ENCODE data around the gene CAPZA1.

The CAPZA1 gene

DNA sequence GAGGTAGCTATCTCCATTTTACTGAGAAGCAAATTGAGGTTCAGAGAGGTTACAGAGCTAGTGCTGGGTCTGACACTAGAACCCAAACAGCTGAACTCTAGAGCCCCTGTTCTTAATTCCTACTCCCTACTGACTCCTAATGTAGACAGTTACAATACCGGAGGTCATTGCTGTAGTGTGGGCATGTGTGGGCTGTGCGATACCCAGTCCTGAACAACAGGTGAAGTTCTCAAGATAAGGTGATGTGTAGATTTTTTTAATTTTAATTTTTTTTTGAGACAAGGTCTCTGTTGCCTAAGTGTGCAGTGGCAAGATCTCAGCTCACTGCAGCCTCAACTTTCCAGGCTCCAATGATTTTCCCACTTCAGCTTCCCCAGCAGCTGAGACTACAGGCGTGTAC lies 88.9 kb downstream of the CAPZA1 start:
- TF ChIP-seq, protein P1, sequence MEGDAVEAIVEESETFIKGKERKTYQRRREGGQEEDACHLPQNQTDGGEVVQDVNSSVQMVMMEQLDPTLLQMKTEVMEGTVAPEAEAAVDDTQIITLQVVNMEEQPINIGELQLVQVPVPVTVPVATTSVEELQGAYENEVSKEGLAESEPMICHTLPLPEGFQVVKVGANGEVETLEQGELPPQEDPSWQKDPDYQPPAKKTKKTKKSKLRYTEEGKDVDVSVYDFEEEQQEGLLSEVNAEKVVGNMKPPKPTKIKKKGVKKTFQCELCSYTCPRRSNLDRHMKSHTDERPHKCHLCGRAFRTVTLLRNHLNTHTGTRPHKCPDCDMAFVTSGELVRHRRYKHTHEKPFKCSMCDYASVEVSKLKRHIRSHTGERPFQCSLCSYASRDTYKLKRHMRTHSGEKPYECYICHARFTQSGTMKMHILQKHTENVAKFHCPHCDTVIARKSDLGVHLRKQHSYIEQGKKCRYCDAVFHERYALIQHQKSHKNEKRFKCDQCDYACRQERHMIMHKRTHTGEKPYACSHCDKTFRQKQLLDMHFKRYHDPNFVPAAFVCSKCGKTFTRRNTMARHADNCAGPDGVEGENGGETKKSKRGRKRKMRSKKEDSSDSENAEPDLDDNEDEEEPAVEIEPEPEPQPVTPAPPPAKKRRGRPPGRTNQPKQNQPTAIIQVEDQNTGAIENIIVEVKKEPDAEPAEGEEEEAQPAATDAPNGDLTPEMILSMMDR (conservative IDR thresholded peaks at IDR 0.05; ENCODE audit: low read depth, low read length), result no peak
- Histone ChIP-seq H3K4me1 (ENCODE audit: low read depth, poor library complexity, severe bottlenecking) (peaks cover 10% of the 10 kb centered on the region), H3K9ac (no peak overlapping the region), H2AFZ (ENCODE audit: low read depth) (no peak overlapping the region), H3K4me2 (no peak overlapping the region), H3K36me3 (ENCODE audit: insufficient read depth) (no peaks in the 10 kb centered on the region), H4K20me1 (ENCODE audit: insufficient read depth) (no peaks in the 10 kb centered on the region), H3K27me3 (ENCODE audit: insufficient read depth, low read depth) (no peaks in the 10 kb centered on the region), H3K4me3 (IDR thresholded peaks at IDR 0.05; ENCODE audit: insufficient read depth, low read depth, low read length) (no peak overlapping the region), H3K79me2 (ENCODE audit: insufficient read depth, low read depth) (peaks cover 17% of the 10 kb centered on the region), H3K27ac (no peak overlapping the region)

DNA sequence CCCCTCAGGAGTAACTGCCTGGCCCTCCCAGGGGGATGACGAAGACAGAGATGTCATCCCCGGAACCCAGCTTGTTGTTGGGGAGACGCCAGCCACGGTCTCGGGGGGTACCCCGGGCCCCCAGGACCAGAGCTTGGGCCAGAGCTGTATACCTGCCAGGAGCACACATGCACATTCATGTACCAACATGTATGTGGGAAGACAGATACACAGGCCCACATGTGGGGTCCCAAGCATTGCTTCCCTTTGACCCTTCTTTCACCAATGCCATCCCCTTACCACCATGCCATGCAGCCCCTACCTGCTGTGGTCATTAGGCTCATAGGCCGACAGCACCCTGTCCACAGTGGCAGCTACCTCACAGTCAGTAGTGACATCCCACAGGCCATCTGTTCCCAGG lies 90.5 kb downstream of the CAPZA1 start:
- no peak overlapping the region for H3K4me2 ChIP-seq
- no peak overlapping the region for H3K9ac ChIP-seq
- TF ChIP-seq, protein P1 (conservative IDR thresholded peaks at IDR 0.05; ENCODE audit: low read depth, low read length), result no peak
- no peak overlapping the region for H3K27ac ChIP-seq
- H3K4me3 ChIP-seq (IDR thresholded peaks at IDR 0.05; ENCODE audit: insufficient read depth, low read depth, low read length), result no peak overlapping the region
- no peak overlapping the region for H2AFZ ChIP-seq (ENCODE audit: low read depth)
- H3K27me3 ChIP-seq (ENCODE audit: insufficient read depth, low read depth), result peaks cover 3% of the 10 kb centered on the region; the same call in 1 of the 2 replicates
- H4K20me1 ChIP-seq (ENCODE audit: insufficient read depth), result no peaks in the 10 kb centered on the region
- H3K79me2 ChIP-seq (ENCODE audit: insufficient read depth, low read depth), result 0 out of 2 replicates have a peak, but pooled peaks cover 5% of the 10 kb centered on the region
- H3K4me1 ChIP-seq (ENCODE audit: low read depth, poor library complexity, severe bottlenecking), result no peaks in the 10 kb centered on the region
- H3K36me3 ChIP-seq (ENCODE audit: insufficient read depth), result no peaks in the 10 kb centered on the region

DNA sequence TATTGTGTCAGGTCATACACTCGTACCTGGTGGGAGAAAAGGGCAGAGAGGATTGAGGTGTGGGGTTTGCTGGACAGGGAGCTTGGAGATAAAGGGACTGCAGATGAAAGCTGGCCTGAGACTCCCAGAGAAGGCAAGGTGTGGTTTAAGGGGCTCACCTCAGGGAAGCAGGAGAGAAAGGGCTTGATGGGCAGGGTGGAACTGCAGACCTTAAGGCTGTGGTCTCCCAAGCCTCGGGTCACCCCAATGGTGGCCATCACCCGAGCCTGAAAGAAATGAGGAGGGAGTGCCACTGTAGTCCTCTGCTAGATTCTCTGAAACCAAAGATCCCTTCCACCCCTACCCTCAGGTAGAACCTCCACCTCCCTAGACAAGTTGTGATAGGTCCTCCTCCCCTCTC lies 91.0 kb downstream of the CAPZA1 start:
- Histone ChIP-seq H3K36me3 (ENCODE audit: insufficient read depth) (no peaks in the 10 kb centered on the region), H3K4me1 (ENCODE audit: low read depth, poor library complexity, severe bottlenecking) (no peaks in the 10 kb centered on the region), H3K4me3 (IDR thresholded peaks at IDR 0.05; ENCODE audit: insufficient read depth, low read depth, low read length) (no peak overlapping the region), H4K20me1 (ENCODE audit: insufficient read depth) (no peaks in the 10 kb centered on the region), H3K9ac (no peak overlapping the region), H3K4me2 (no peak overlapping the region), H3K27ac (no peak overlapping the region), H2AFZ (ENCODE audit: low read depth) (no peak overlapping the region), H3K79me2 (ENCODE audit: insufficient read depth, low read depth) (0 out of 2 replicates have a peak, but pooled peaks cover 2% of the 10 kb centered on the region), H3K27me3 (ENCODE audit: insufficient read depth, low read depth) (peaks cover 3% of the 10 kb centered on the region; the same call in 1 of the 2 replicates)
- TF ChIP-seq, protein P1 (conservative IDR thresholded peaks at IDR 0.05; ENCODE audit: low read depth, low read length), result no peak

DNA sequence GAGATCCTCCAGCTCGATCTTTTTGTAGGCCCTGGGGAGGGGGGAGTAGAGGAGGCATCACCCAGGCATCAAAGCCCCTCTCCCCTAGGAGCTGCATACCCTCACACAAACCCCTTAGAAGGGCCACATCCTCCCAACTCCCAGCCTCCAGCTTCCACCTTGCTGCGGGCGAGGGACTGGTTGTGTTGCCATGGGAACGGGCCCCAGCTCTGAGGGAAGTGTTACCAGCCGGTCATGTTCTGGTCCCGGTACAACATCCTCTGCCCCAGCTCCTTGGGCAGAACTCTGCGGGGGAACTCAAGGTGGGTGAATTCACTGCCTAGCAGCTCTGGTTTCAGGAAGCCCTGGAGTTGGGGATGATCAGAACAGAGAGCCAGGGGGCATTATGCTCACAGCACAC lies 91.4 kb downstream of the CAPZA1 start:
- no peaks in the 10 kb centered on the region for H4K20me1 ChIP-seq (ENCODE audit: insufficient read depth)
- no peaks in the 10 kb centered on the region for H3K36me3 ChIP-seq (ENCODE audit: insufficient read depth)
- H3K4me1 ChIP-seq (ENCODE audit: low read depth, poor library complexity, severe bottlenecking), result no peaks in the 10 kb centered on the region
- TF ChIP-seq, protein P1 (conservative IDR thresholded peaks at IDR 0.05; ENCODE audit: low read depth, low read length), result no peak
- peaks cover 3% of the 10 kb centered on the region; the same call in 1 of the 2 replicates for H3K27me3 ChIP-seq (ENCODE audit: insufficient read depth, low read depth)
- no peaks in the 10 kb centered on the region for H3K79me2 ChIP-seq (ENCODE audit: insufficient read depth, low read depth)
- H3K4me2 ChIP-seq, result no peak overlapping the region
- no peak overlapping the region for H2AFZ ChIP-seq (ENCODE audit: low read depth)
- no peak overlapping the region for H3K27ac ChIP-seq
- no peak overlapping the region for H3K9ac ChIP-seq
- H3K4me3 ChIP-seq (IDR thresholded peaks at IDR 0.05; ENCODE audit: insufficient read depth, low read depth, low read length), result no peak overlapping the region

Measured in KMS-11 (cell line).